IPS-18a (cell line): Measurements from ENCODE around the gene PRDX6.
"Not testable (repeated sequence)": the region's sequence is repeated elsewhere in the genome, so short reads cannot be mapped to it uniquely, and the experiment has no call there.

Experiments used
- H3K27ac ChIP-seq: one replicate; pipeline ENCODE4 v1.5.1; 2013; ENCODE audit warnings: low read length
- H3K27me3 ChIP-seq: one replicate; pipeline ENCODE4 v1.6.1; 2013; ENCODE audit warnings: mild to moderate bottlenecking, low read length; ENCODE audit not compliant: control insufficient read depth, insufficient read depth
- H3K36me3 ChIP-seq: one replicate; pipeline ENCODE4 v1.6.1; 2013; ENCODE audit warnings: low read depth, low read length; ENCODE audit not compliant: control insufficient read depth
- H3K4me1 ChIP-seq: one replicate; pipeline ENCODE4 v1.6.1; 2013; ENCODE audit warnings: low read depth, low read length; ENCODE audit not compliant: control insufficient read depth
- H3K4me3 ChIP-seq: one replicate; pipeline ENCODE4 v1.5.1; 2013; ENCODE audit warnings: low read length
- H3K9ac ChIP-seq: one replicate; pipeline ENCODE4 v1.6.1; 2013; ENCODE audit warnings: mild to moderate bottlenecking, low read length, moderate library complexity
- H3K9me3 ChIP-seq: one replicate; pipeline ENCODE4 v1.6.1; 2013; ENCODE audit warnings: low read depth, low read length; ENCODE audit not compliant: control insufficient read depth

Gene PRDX6

GRCh38 chr1:173445164-173445563 is 32.0 kb upstream of the PRDX6 start:
- Histone ChIP-seq H3K9ac (no peak overlapping the region), H3K9me3 (no peaks in the 10 kb centered on the region), H3K27ac (no peak overlapping the region), H3K4me1 (peaks cover 25% of the 10 kb centered on the region), H3K4me3 (no peak overlapping the region), H3K36me3 (no peaks in the 10 kb centered on the region), H3K27me3 (no peaks in the 10 kb centered on the region)

GRCh38 chr1:173445656-173446055 is 31.5 kb upstream of the PRDX6 start:
- Histone ChIP-seq H3K9me3 (no peaks in the 10 kb centered on the region), H3K36me3 (no peaks in the 10 kb centered on the region), H3K4me3 (no peak overlapping the region), H3K9ac (no peak overlapping the region), H3K27me3 (no peaks in the 10 kb centered on the region), H3K27ac (no peak overlapping the region), H3K4me1 (peaks cover 25% of the 10 kb centered on the region)

- Histone ChIP-seq H3K4me3 (no peak overlapping the region), H3K4me1 (peaks cover 25% of the 10 kb centered on the region), H3K36me3 (no peaks in the 10 kb centered on the region), H3K9me3 (no peaks in the 10 kb centered on the region), H3K9ac (no peak overlapping the region), H3K27ac (no peak overlapping the region), H3K27me3 (no peaks in the 10 kb centered on the region)
Observed at GRCh38 chr1:173447224-173447623, 29.9 kb upstream of the PRDX6 start.

GRCh38 chr1:173448945-173449344 is 28.2 kb upstream of the PRDX6 start:
- Histone ChIP-seq H3K27ac (no peak overlapping the region), H3K4me3 (no peak overlapping the region), H3K36me3 (no peaks in the 10 kb centered on the region), H3K27me3 (no peaks in the 10 kb centered on the region), H3K9me3 (no peaks in the 10 kb centered on the region), H3K9ac (no peak overlapping the region), H3K4me1 (peaks cover 21% of the 10 kb centered on the region)

GRCh38 chr1:173451981-173452380 is 25.2 kb upstream of the PRDX6 start:
- Histone ChIP-seq H3K4me3 (no peak overlapping the region), H3K27me3 (no peaks in the 10 kb centered on the region)

GRCh38 chr1:173453982-173454381 is 23.2 kb upstream of the PRDX6 start:
- H3K27ac ChIP-seq = no peak overlapping the region
- H3K4me3 ChIP-seq = no peak overlapping the region
- peaks cover 3% of the 10 kb centered on the region for H3K4me1 ChIP-seq
- no peaks in the 10 kb centered on the region for H3K36me3 ChIP-seq
- H3K9ac ChIP-seq = no peak overlapping the region
- no peaks in the 10 kb centered on the region for H3K27me3 ChIP-seq
- no peaks in the 10 kb centered on the region for H3K9me3 ChIP-seq

More at GRCh38 chr1:173451981-173452380, 25.2 kb upstream of the PRDX6 start:
- Histone ChIP-seq H3K9ac (no peak overlapping the region), H3K36me3 (no peaks in the 10 kb centered on the region), H3K4me1 (peaks cover 10% of the 10 kb centered on the region), H3K9me3 (no peaks in the 10 kb centered on the region), H3K27ac (no peak overlapping the region)

- Histone ChIP-seq H3K36me3 (no peaks in the 10 kb centered on the region), H3K9me3 (no peaks in the 10 kb centered on the region), H3K27me3 (no peaks in the 10 kb centered on the region), H3K4me3 (no peak overlapping the region), H3K4me1 (peaks cover 3% of the 10 kb centered on the region), H3K27ac (no peak overlapping the region), H3K9ac (no peak overlapping the region)
Observed at GRCh38 chr1:173454966-173455524, 22.1 kb upstream of the PRDX6 start.

- H3K9me3 ChIP-seq = no peaks in the 10 kb centered on the region
- H3K27ac ChIP-seq = no peak overlapping the region
- no peak overlapping the region for H3K9ac ChIP-seq
- peaks cover 3% of the 10 kb centered on the region for H3K4me1 ChIP-seq
- H3K36me3 ChIP-seq = no peaks in the 10 kb centered on the region
- no peak overlapping the region for H3K4me3 ChIP-seq
- no peaks in the 10 kb centered on the region for H3K27me3 ChIP-seq
Observed at GRCh38 chr1:173459885-173460284, 17.2 kb upstream of the PRDX6 start.

GRCh38 chr1:173462666-173463065 is 14.5 kb upstream of the PRDX6 start:
- not testable (repeated sequence) for H3K9me3 ChIP-seq, H3K27ac ChIP-seq, H3K36me3 ChIP-seq, H3K9ac ChIP-seq, H3K4me1 ChIP-seq, H3K27me3 ChIP-seq, H3K4me3 ChIP-seq

- not testable (repeated sequence) for H3K4me1 ChIP-seq, H3K4me3 ChIP-seq, H3K36me3 ChIP-seq, H3K27ac ChIP-seq, H3K27me3 ChIP-seq, H3K9ac ChIP-seq, H3K9me3 ChIP-seq
Observed at GRCh38 chr1:173464185-173464584, 12.9 kb upstream of the PRDX6 start.

- Histone ChIP-seq H3K27ac (no peak overlapping the region), H3K27me3 (no peaks in the 10 kb centered on the region), H3K4me3 (no peak overlapping the region), H3K36me3 (peaks cover 3% of the 10 kb centered on the region), H3K9me3 (peaks cover 16% of the 10 kb centered on the region), H3K4me1 (no peaks in the 10 kb centered on the region), H3K9ac (no peak overlapping the region)
Observed at GRCh38 chr1:173467426-173467825, 9.7 kb upstream of the PRDX6 start.

- Histone ChIP-seq H3K36me3 (peaks cover 3% of the 10 kb centered on the region), H3K9me3 (peaks cover 16% of the 10 kb centered on the region), H3K9ac (no peak overlapping the region)
Observed at GRCh38 chr1:173469656-173470055, 7.5 kb upstream of the PRDX6 start.

More at GRCh38 chr1:173469656-173470055, 7.5 kb upstream of the PRDX6 start:
- no peak overlapping the region for H3K27ac ChIP-seq
- H3K4me1 ChIP-seq = no peaks in the 10 kb centered on the region
- H3K27me3 ChIP-seq = no peaks in the 10 kb centered on the region
- H3K4me3 ChIP-seq = no peak overlapping the region
